ENCODE measurements around the gene ABCC3.

ABCC3 gene

GRCh38 chr17:50728112-50728429, 93.4 kb downstream of the ABCC3 start:
- no peak for FAIRE-seq
- no peak for DNase-seq (ENCODE audit: insufficient read length, low spot score)

- FAIRE-seq, result no peak
- DNase-seq (ENCODE audit: insufficient read length, low spot score), result no peak
Measured at GRCh38 chr17:50728881-50729765, 94.4 kb downstream of the ABCC3 start.

DNA sequence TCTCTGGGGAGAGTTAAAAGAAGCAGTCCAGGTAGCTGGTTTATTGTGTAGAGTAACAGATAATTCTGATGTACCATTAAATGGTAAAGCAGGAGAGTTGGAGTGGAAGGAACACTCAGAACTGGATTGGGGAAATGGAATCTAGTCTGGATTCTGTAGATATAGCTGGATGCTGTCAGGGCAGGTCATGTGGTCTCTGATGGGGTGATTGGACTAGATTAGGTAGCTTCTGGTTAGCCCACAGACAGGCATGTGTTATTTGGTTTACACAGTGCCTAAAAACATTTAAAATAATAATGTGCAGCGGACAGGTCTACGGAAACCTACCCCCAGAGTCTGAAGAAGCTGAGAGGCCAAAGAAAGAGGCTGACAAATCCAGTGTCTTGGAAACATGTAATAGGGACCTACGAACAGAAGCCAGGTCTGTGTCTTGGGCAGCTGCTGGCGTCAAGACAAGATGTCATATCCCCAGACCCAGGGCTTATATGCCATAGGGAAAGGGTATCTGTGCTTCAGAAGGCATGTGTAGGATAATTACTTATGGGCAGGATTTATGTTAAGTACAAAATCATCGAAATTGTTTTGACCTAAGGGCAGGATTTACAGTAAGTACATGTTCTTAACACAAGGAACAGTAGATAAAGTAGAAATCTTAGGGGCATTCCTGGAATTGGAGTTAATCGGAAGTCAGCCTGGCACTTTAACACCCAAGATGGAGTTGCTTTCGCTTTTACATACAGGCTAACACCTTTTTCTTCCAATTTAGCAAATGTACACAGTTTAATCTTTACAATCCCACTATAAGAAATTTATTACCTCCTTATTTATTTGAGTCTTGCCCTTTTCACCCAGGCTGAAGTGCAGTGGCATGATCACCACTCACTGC, 97.1 kb downstream of the ABCC3 start:
- no peak for DNase-seq (ENCODE audit: insufficient read length, low spot score)

GRCh38 chr17:50735287-50735686, 100.6 kb downstream of the ABCC3 start:
- no peak for DNase-seq (ENCODE audit: insufficient read length, low spot score)
- FAIRE-seq, result no peak

More for the DNA sequence above, 97.1 kb downstream of the ABCC3 start:
- no peak for FAIRE-seq

DNA sequence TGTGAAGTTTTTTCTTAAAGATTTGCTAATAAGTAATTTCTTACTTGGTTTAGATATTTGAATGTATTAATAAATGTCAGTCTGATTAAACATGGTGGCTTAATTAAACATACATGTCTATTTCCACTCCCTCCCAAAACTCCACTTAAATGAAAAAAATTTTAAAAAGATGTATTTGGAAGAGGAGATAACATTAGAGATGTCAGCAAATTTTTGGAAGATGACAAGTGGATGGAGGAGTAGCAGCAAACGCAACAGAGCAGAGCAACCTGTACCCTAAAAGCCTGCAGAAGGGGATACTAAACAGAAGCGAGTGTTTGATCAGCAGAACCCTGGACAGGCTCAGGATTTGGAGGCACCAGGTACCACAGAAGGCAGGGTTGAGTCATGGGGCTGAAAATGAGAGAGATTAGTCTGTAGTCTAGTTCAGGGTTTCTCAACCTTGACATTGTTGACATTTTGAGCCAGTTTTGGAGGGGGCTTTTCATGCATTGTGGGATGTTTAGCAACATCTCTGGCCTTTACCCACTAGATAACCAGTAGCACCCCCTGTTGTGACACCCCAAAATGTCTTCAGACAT, 102.5 kb downstream of the ABCC3 start:
- FAIRE-seq, result no peak
- no peak for DNase-seq (ENCODE audit: insufficient read length, low spot score)

DNA sequence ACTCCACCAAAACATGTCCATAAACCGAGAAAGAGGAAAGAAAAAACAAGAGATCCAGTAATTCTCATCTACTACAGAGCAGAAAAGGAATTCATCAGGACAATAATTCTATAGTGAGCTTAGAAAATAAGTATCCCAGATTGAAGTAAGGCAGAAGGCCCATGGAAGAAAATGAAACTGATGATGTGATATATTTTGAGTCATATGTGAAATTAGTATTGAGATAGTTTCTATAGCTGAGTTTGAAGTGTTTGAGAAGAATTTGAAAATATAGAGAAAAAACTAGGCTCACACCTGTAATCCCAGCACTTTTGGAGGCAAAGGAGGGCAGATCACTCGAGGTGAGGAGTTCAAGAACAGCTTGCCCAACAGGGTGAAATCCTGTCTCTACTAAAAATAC, 104.4 kb downstream of the ABCC3 start:
- FAIRE-seq, result no peak
- no peak for DNase-seq (ENCODE audit: insufficient read length, low spot score)
